Measurements from ENCODE around the gene UBALD1. TPM values are rescaled to one million over a fixed set of nuclear protein-coding genes. Genes with fewer than 3 reads are reported as not detected.
"Not testable (repeated sequence)": the region's sequence is repeated elsewhere in the genome, so short reads cannot be mapped to it uniquely, and the experiment has no call there.

Gene UBALD1
- total RNA-seq, 1 donor from 2014 or later = 17.2 TPM

GRCh38 chr16:4583906-4584305 is 30.8 kb downstream of the UBALD1 start:
- Mint-ChIP-seq H3K4me1 (peaks cover 4% of the 10 kb centered on the region), H3K9me3 (no peaks in the 10 kb centered on the region), H3K27ac (no peak overlapping the region), H3K27me3 (peaks cover 10% of the 10 kb centered on the region), H3K36me3 (ENCODE audit: low read depth) (no peaks in the 10 kb centered on the region), H3K4me3 (no peak overlapping the region)
- no peak for DNase-seq
- intact Hi-C loops (cut with micrococcal nuclease) = no loop called here

DNA sequence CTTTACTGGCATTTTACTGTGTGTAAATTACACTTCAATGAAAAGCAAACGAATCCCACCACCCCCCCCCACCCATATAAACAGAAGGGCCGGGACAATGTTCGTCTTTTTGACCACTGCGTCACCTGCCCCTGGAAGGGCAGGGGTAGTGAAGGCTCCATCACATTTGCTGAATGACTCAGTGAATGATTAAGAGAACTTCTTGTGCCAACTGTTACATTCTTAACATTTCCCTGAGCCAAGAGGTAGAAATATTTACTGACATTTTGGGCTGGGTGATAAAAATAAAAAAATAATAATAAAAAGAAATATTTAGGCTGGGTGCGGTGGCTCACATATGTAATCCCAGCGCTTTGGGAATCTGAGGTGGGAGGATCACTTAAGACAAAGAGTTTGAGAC is 34.4 kb downstream of the UBALD1 start:
- intact Hi-C loops (cut with micrococcal nuclease) = no loop called here
- no peaks in the 10 kb centered on the region for H3K27me3 Mint-ChIP-seq
- H3K4me3 Mint-ChIP-seq = no peak overlapping the region
- H3K36me3 Mint-ChIP-seq (ENCODE audit: low read depth) = no peaks in the 10 kb centered on the region
- no peak overlapping the region for H3K27ac Mint-ChIP-seq
- H3K9me3 Mint-ChIP-seq = no peaks in the 10 kb centered on the region
- DNase-seq = no peak
- no peaks in the 10 kb centered on the region for H3K4me1 Mint-ChIP-seq

GRCh38 chr16:4578961-4579530 is 35.6 kb downstream of the UBALD1 start:
- no peaks in the 10 kb centered on the region for H3K4me1 Mint-ChIP-seq
- no peaks in the 10 kb centered on the region for H3K36me3 Mint-ChIP-seq (ENCODE audit: low read depth)
- no peaks in the 10 kb centered on the region for H3K27me3 Mint-ChIP-seq
- H3K9me3 Mint-ChIP-seq = no peaks in the 10 kb centered on the region
- intact Hi-C loops (cut with micrococcal nuclease) = no loop called here
- no peak overlapping the region for H3K4me3 Mint-ChIP-seq
- H3K27ac Mint-ChIP-seq = no peak overlapping the region
- DNase-seq = no peak

DNA sequence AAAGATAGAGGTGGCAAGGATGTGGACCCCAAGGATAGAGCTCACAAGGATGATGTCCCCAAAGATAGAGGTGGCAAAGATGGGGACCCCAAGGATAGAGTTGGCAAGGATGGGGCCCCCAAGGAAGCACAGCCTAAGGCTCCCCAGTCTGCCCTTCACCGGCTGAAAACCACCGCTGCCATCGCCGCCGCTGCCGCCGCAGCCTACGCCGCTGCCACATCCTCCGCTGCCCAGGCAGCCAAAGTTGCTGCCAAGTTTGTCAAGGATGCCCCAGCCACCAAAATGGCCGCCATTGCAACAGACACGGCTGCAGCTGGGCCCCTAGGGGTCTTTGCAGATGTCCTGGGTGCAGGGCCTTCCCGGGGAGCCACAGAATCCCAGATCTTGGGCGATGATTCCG is 38.7 kb downstream of the UBALD1 start:
- Mint-ChIP-seq H3K4me3 (no peak overlapping the region), H3K27me3 (no peaks in the 10 kb centered on the region), H3K36me3 (ENCODE audit: low read depth) (no peaks in the 10 kb centered on the region), H3K9me3 (no peaks in the 10 kb centered on the region), H3K27ac (no peak overlapping the region), H3K4me1 (no peaks in the 10 kb centered on the region)
- no peak for DNase-seq
- intact Hi-C loops (cut with micrococcal nuclease) = no loop called here

DNA sequence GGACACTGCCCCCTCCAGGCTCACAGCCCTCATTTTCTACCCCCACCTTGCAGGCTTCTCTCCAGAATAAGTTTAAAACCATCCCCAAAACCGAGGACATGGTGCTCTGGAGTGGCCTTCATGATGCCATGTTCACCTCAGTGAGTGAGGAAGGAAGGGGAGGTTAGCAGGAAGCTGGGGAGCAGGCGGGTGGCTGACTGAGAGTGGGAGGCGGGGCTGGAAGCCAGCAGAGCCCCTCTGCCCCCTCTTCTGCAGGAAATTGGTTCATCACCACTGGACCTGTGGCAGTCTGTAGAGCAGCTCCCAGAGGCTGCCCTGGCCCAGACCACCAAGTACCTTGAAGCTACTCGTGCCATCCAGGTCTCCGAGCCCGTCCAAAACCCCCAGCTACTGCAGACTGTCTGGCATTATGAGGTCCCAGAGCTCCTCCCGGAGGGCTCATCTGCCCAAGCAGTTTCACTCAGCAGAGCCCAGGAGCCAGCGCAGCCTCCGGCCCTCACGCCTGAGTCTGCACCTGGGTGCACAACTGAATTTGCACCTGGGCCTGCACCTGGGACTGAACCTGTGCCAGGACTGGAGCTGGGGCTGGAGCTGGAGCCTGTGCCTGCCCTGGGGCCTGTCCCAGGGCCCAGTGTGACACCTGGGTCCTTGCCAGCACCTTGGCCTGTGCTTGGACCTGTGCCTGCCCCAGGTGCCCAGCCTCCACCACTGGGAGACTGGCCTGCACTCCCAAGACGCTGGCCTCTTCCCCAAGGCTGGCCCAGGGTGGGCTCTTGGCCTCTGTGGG is 39.6 kb downstream of the UBALD1 start:
- no peak for DNase-seq
- Mint-ChIP-seq H3K36me3 (ENCODE audit: low read depth) (no peaks in the 10 kb centered on the region), H3K9me3 (no peaks in the 10 kb centered on the region), H3K27ac (no peak overlapping the region), H3K4me1 (no peaks in the 10 kb centered on the region), H3K4me3 (no peak overlapping the region), H3K27me3 (no peaks in the 10 kb centered on the region)
- intact Hi-C loops (cut with micrococcal nuclease) = no loop called here

DNA sequence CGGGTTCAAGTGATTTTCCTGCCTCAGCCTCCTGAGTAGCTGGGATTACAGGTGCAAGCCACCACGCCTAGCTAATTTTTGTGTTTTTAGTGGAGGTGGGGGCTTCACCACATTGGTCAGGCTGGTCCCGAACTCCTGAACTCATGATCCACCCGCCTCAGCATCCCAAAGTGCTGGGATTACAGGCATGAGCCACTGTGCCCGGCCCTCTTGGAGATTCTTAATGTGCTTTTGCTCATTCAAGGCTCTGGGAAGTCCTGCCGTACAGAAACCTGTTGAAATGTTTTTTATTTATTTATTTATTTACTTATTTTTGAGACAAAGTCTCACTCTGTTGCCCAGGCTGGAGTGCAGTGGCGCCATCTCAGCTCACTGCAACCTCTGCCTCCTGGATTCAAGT is 40.8 kb downstream of the UBALD1 start:
- H3K27me3 Mint-ChIP-seq; DNase-seq; H3K4me1 Mint-ChIP-seq; intact Hi-C loops (cut with micrococcal nuclease); H3K36me3 Mint-ChIP-seq (ENCODE audit: low read depth); H3K4me3 Mint-ChIP-seq; H3K9me3 Mint-ChIP-seq; H3K27ac Mint-ChIP-seq: not testable (repeated sequence)

- Mint-ChIP-seq H3K4me3 (no peak overlapping the region), H3K9me3 (no peaks in the 10 kb centered on the region), H3K27ac (no peak overlapping the region), H3K27me3 (peaks cover 2% of the 10 kb centered on the region), H3K36me3 (ENCODE audit: low read depth) (no peaks in the 10 kb centered on the region), H3K4me1 (peaks cover 3% of the 10 kb centered on the region)
- no peak for DNase-seq
- intact Hi-C loops (cut with micrococcal nuclease) = no loop called here
Observed at GRCh38 chr16:4572715-4573114, 42.0 kb downstream of the UBALD1 start.

- H3K36me3 Mint-ChIP-seq (ENCODE audit: low read depth) = no peaks in the 10 kb centered on the region
- no peak overlapping the region for H3K27ac Mint-ChIP-seq
- H3K4me1 Mint-ChIP-seq = peaks cover 5% of the 10 kb centered on the region
- H3K27me3 Mint-ChIP-seq = peaks cover 8% of the 10 kb centered on the region
- intact Hi-C loops (cut with micrococcal nuclease) = no loop called here
- DNase-seq = no peak
- no peak overlapping the region for H3K4me3 Mint-ChIP-seq
- no peaks in the 10 kb centered on the region for H3K9me3 Mint-ChIP-seq
Observed at GRCh38 chr16:4570688-4571321, 43.9 kb downstream of the UBALD1 start.

DNA sequence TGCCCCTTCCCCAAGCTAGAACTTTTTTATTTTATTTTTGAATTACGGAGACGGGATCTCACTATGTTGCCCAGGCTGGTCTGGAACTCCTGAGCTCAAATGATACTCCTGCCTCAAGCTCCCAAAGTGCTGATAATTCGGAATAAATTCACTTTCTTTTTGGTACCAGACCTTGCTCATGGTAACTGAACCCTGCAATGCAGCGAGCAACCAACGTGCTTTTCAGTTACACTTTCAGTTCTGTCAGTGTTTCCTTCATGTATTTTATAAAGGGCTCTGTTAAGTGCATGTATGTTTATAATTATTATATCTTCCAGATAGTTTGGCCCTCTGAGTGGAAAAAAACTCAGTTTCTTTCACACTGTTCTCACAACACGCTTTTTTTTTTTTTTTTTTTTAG is 44.6 kb downstream of the UBALD1 start:
- no peaks in the 10 kb centered on the region for H3K36me3 Mint-ChIP-seq (ENCODE audit: low read depth)
- peaks cover 8% of the 10 kb centered on the region for H3K27me3 Mint-ChIP-seq
- peaks cover 5% of the 10 kb centered on the region for H3K4me1 Mint-ChIP-seq
- no peaks in the 10 kb centered on the region for H3K9me3 Mint-ChIP-seq
- H3K4me3 Mint-ChIP-seq = no peak overlapping the region
- no peak for DNase-seq
- intact Hi-C loops (cut with micrococcal nuclease) = no loop called here
- H3K27ac Mint-ChIP-seq = no peak overlapping the region

GRCh38 chr16:4566144-4566543 is 48.5 kb downstream of the UBALD1 start:
- no peaks in the 10 kb centered on the region for H3K36me3 Mint-ChIP-seq (ENCODE audit: low read depth)
- no peak for DNase-seq
- H3K4me3 Mint-ChIP-seq = no peak overlapping the region
- H3K27ac Mint-ChIP-seq = no peak overlapping the region
- H3K4me1 Mint-ChIP-seq = peaks cover 5% of the 10 kb centered on the region
- H3K27me3 Mint-ChIP-seq = peaks cover 8% of the 10 kb centered on the region
- no peaks in the 10 kb centered on the region for H3K9me3 Mint-ChIP-seq
- intact Hi-C loops (cut with micrococcal nuclease) = no loop called here

- H3K27ac Mint-ChIP-seq = no peak overlapping the region
- H3K4me3 Mint-ChIP-seq = no peak overlapping the region
- no peak for DNase-seq
- intact Hi-C loops (cut with micrococcal nuclease) = no loop called here
- no peaks in the 10 kb centered on the region for H3K9me3 Mint-ChIP-seq
- H3K27me3 Mint-ChIP-seq = peaks cover 8% of the 10 kb centered on the region
- peaks cover 4% of the 10 kb centered on the region for H3K4me1 Mint-ChIP-seq
- H3K36me3 Mint-ChIP-seq (ENCODE audit: low read depth) = no peaks in the 10 kb centered on the region
Observed at GRCh38 chr16:4564661-4565267, 49.9 kb downstream of the UBALD1 start.

- no peak overlapping the region for H3K4me3 Mint-ChIP-seq
Observed at GRCh38 chr16:4561596-4561995, 53.1 kb downstream of the UBALD1 start.

More at GRCh38 chr16:4561596-4561995, 53.1 kb downstream of the UBALD1 start:
- intact Hi-C loops (cut with micrococcal nuclease) = no loop called here
- peaks cover 4% of the 10 kb centered on the region for H3K27me3 Mint-ChIP-seq
- H3K9me3 Mint-ChIP-seq = no peaks in the 10 kb centered on the region
- peaks cover 2% of the 10 kb centered on the region for H3K4me1 Mint-ChIP-seq
- DNase-seq = no peak
- H3K36me3 Mint-ChIP-seq (ENCODE audit: low read depth) = no peaks in the 10 kb centered on the region
- no peak overlapping the region for H3K27ac Mint-ChIP-seq
